Adrenal gland (tissue), 12 donors: ENCODE data around the gene THBS2. TPM values are rescaled to one million over a fixed set of nuclear protein-coding genes. Genes with fewer than 3 reads are reported as not detected.

Experiments
- DNase-seq, 7 donors: peaks; one replicate each; pipeline ENCODE4 v3.0.0-alpha.2; 2019 to 2020
- H3K27ac ChIP-seq, 5 donors: fragments of 200-600 bp; sonication (generic) in 4 of 5; 1 replicate in 3 of 5; 2 replicates in 2 of 5; pipeline versions ENCODE4 v1.5.1 to v1.8.0; 2016 to 2020; ENCODE audit warnings: mild to moderate bottlenecking in 1 of 5
- H3K27me3 ChIP-seq: fragments of 200-600 bp; 2 replicates; pipeline ENCODE4 v1.8.0; 2021
- H3K36me3 ChIP-seq, 2 donors: fragments of 200-600 bp; replicated peaks in 1 of 2; 1 replicate in 1 of 2; 2 replicates in 1 of 2; pipeline versions ENCODE4 v1.5.1 to v1.8.0; 2018 to 2022
- H3K4me1 ChIP-seq, 2 donors: fragments of 200-600 bp; replicated peaks in 1 of 2; 1 replicate in 1 of 2; 2 replicates in 1 of 2; pipeline versions ENCODE4 v1.5.1 to v1.8.0; 2018 to 2021
- H3K4me3 ChIP-seq, 4 donors: fragments of 200-600 bp; sonication (generic) in 3 of 4; one replicate each; pipeline ENCODE4 v1.5.1; 2016 to 2018
- H3K9me3 ChIP-seq, 3 donors: fragments of 200-600 bp; sonication (generic) in 1 of 3; replicated peaks in 1 of 3; 1 replicate in 2 of 3; 2 replicates in 1 of 3; pipeline versions ENCODE4 v1.5.1 to v1.8.0; 2016 to 2021
- CTCF ChIP-seq, 6 experiments: fragments of 450-650 bp in 4 of 6; fragments of 200-600 bp in 2 of 6; sonication (generic) in 1 of 6; IDR thresholded peaks; 1 replicate in 5 of 6; 2 replicates in 1 of 6; pipeline versions ENCODE4 v1.5.1 to v1.8.0; 2016 to 2021; ENCODE audit warnings: antibody characterized with exemption in 6 of 6, mild to moderate bottlenecking in 2 of 6, moderate library complexity in 1 of 6
- POLR2A ChIP-seq, 2 donors: fragments of 450-650 bp; IDR thresholded peaks; one replicate each; pipeline ENCODE4 v1.6.1; 2017; ENCODE audit warnings: antibody characterized with exemption in 2 of 2, mild to moderate bottlenecking in 2 of 2, moderate library complexity in 1 of 2
- WGBS, 4 donors: extraction: QIAGEN DNeasy Blood & Tissue Kit in 2 of 4; methylation state at CpG; one replicate each; pipeline versions ENCODE4 v1.1.5 to v1.1.7; 2013 to 2017; 5-methylcytosine and 5-hydroxymethylcytosine counted together
- intact Hi-C, 2 donors: fragments of 100-400 bp; cut with DNase I; formaldehyde crosslinking; loops; one replicate each; pipeline versions ENCODE4 v1.14.1 to v1.15.0; 2022 to 2023
- polyA plus RNA-seq, 3 donors: library from polyadenylated mRNA; stranded (reverse); fragments of 200-250 nt in 2 of 3; fragments of 350-450 nt in 1 of 3; fragmentation: Illumina TruSeq in 1 of 3; extraction: RNeasy Lipid Tissue Mini Kit (QIAGEN cat#74804) in 1 of 3; gene quantifications; one replicate each; pipeline ENCODE4 v1.2.3, GENCODE V29; 2013 to 2014
- total RNA-seq, 9 donors: library from RNA; depleted of rRNA in 4 of 9; stranded (reverse); fragments of >200 nt in 4 of 9; fragments of 120-200 nt in 1 of 9; fragmentation: NEBNext Ultra II Directional in 1 of 9; extraction: Animal tissue kit (Norgen Biotek cat#: 25700) in 1 of 9; gene quantifications; one replicate each; pipeline versions ENCODE4 v1.1.0 to v1.2.4, GENCODE V29; 2013 to 2023
- donor health status: healthy with polysubstance abuse.
- donor health status: Bipolar disorder and iron deficiency.
- donor health status: DM: yes; HTN: yes; CAD: no.
- donor health status: DM: no; HTN: no; CAD: no.
- donor health status: DM: no; HTN: no; CAD: no.
- donor health status: DM: yes; HTN: yes; CAD: no.

THBS2 gene
- total and polyA plus RNA-seq, 12 donors, result 5.6 to 72.7 (median 14.8) TPM

GRCh38 chr6:169229615-169230321, 23.9 kb downstream of the THBS2 start:
- no peak for TF ChIP-seq CTCF (IDR thresholded peaks at IDR 0.05)
- TF ChIP-seq POLR2A (IDR thresholded peaks at IDR 0.05), result no peak
- no peak overlapping the region for H3K4me3 ChIP-seq
- no peaks in the 10 kb centered on the region for H3K9me3 ChIP-seq
- 74 to 76% (median 75%) methylated on average over 13 of the region's 13 CpGs for WGBS, 4 donors
- DNase-seq, result peak in 2 of 7 donors; percentile 9 to 15
- no peaks in the 10 kb centered on the region for H3K27me3 ChIP-seq
- intact Hi-C loops, result no loop called here
- peaks cover under 1 to 1% of the 10 kb centered on the region in 2 donors for H3K4me1 ChIP-seq
- no peaks in the 10 kb centered on the region for H3K36me3 ChIP-seq
- no peak overlapping the region for H3K27ac ChIP-seq

- DNase-seq, result peak in 1 of 7 donors; percentile 17
- TF ChIP-seq CTCF (IDR thresholded peaks at IDR 0.05), result no peak
- TF ChIP-seq POLR2A (IDR thresholded peaks at IDR 0.05), result no peak
- intact Hi-C loops, result no loop called here
- peaks cover 5 to 10% of the 10 kb centered on the region in 2 donors for H3K4me1 ChIP-seq
- no peak overlapping the region for H3K27ac ChIP-seq
- H3K4me3 ChIP-seq, result no peak overlapping the region
- H3K36me3 ChIP-seq, result no peaks in the 10 kb centered on the region
- H3K27me3 ChIP-seq, result no peaks in the 10 kb centered on the region
- WGBS, 4 donors, result 92 to 96% (median 94%) methylated on average over 15 of the region's 15 CpGs
- H3K9me3 ChIP-seq, result no peaks in the 10 kb centered on the region
Measured at GRCh38 chr6:169227116-169227515, 26.5 kb downstream of the THBS2 start.

- H3K4me1 ChIP-seq, result peaks cover 5 to 10% of the 10 kb centered on the region in 2 donors
- intact Hi-C loops, result no loop called here
- H3K9me3 ChIP-seq, result no peaks in the 10 kb centered on the region
- 93 to 98% (median 96%) methylated on average over 9 to 11 of the region's 11 CpGs for WGBS, 4 donors
- H3K36me3 ChIP-seq, result no peaks in the 10 kb centered on the region
- peak in 2 of 7 donors; percentile 20 to 39 for DNase-seq
- H3K27ac ChIP-seq, result peak overlapping the region in 1 of 5 donors; percentile 89
- TF ChIP-seq CTCF (IDR thresholded peaks at IDR 0.05) (no peak), POLR2A (IDR thresholded peaks at IDR 0.05) (no peak)
- H3K4me3 ChIP-seq, result no peak overlapping the region
- H3K27me3 ChIP-seq, result no peaks in the 10 kb centered on the region
Measured at GRCh38 chr6:169225887-169226286, 27.8 kb downstream of the THBS2 start.

- Histone ChIP-seq H3K27me3 (no peaks in the 10 kb centered on the region), H3K9me3 (no peaks in the 10 kb centered on the region), H3K4me1 (peaks cover 5 to 10% of the 10 kb centered on the region in 2 donors), H3K4me3 (no peak overlapping the region), H3K27ac (peak overlapping the region in 4 of 5 donors; percentile 37 to 89 (median 62)), H3K36me3 (no peaks in the 10 kb centered on the region)
- intact Hi-C loops, result no loop called here
- DNase-seq, result peak in 4 of 7 donors; percentile 52 to 75 (median 54)
- WGBS, 4 donors, result 38 to 77% (median 58%) methylated on average over 13 to 23 of the region's 23 CpGs
- TF ChIP-seq POLR2A (IDR thresholded peaks at IDR 0.05) (no peak), CTCF (IDR thresholded peaks at IDR 0.05) (no peak)
Measured at GRCh38 chr6:169225131-169225576, 28.5 kb downstream of the THBS2 start.
